ENCODE data around the gene BPIFA2. TPM values are rescaled to one million over a fixed set of nuclear protein-coding genes. Genes with fewer than 3 reads are reported as not detected.

Gene BPIFA2
- polyA plus RNA-seq, 3 donors: not detected

- intact Hi-C loops (cut with micrococcal nuclease): no loop called here
Measured at GRCh38 chr20:33137195-33137594, 30.8 kb upstream of the BPIFA2 start.

GRCh38 chr20:33139467-33139866 is 28.5 kb upstream of the BPIFA2 start:
- H3K27ac ChIP-seq (ENCODE audit: low read depth in 1 of 2, low read length in 2 of 2): no peak overlapping the region
- no peak overlapping the region for H2AFZ ChIP-seq (ENCODE audit: insufficient read depth, low read depth, low read length, poor library complexity, severe bottlenecking)
- no peak overlapping the region for H3K4me3 ChIP-seq (replicated peaks in 1 of 3; ENCODE audit: low read depth in 2 of 3, low read length in 3 of 3)
- peaks cover 0 to 6% (median 4%) of the 10 kb centered on the region in 3 donors for H3K27me3 Mint-ChIP-seq (ENCODE audit: low read depth in 3 of 3)
- intact Hi-C loops (cut with micrococcal nuclease): no loop called here
- no peak overlapping the region for H3K9ac ChIP-seq (ENCODE audit: insufficient read depth, low read length, poor library complexity, severe bottlenecking)
- H3K4me1 ChIP-seq (ENCODE audit: control insufficient read depth in 1 of 2, insufficient read depth in 2 of 2, low read length in 2 of 2): no peaks in the 10 kb centered on the region
- H3K27ac Mint-ChIP-seq: no peak overlapping the region
- no peaks in the 10 kb centered on the region for H3K36me3 Mint-ChIP-seq
- H3K36me3 ChIP-seq (replicated peaks in 1 of 2; ENCODE audit: control insufficient read depth in 1 of 2, insufficient read depth in 2 of 2, low read length in 2 of 2): no peaks in the 10 kb centered on the region
- no peak overlapping the region for H3K4me2 ChIP-seq (replicated peaks; ENCODE audit: extremely low read depth, low read length, poor library complexity, severe bottlenecking)
- no peaks in the 10 kb centered on the region for H3K4me1 Mint-ChIP-seq
- DNase-seq: no peak
- H3K79me2 ChIP-seq (ENCODE audit: insufficient read depth, low read length): no peaks in the 10 kb centered on the region
- H4K20me1 ChIP-seq (ENCODE audit: insufficient read depth, low read length): no peaks in the 10 kb centered on the region
- no peak for TF ChIP-seq CTCF (IDR thresholded peaks at IDR 0.05)
- H3K4me3 Mint-ChIP-seq: no peak overlapping the region
- no peaks in the 10 kb centered on the region for H3K27me3 ChIP-seq (ENCODE audit: control insufficient read depth in 2 of 2, insufficient read depth in 2 of 2, low read length in 2 of 2)
- peaks cover 0 to 5% (median 2%) of the 10 kb centered on the region in 7 donors for H3K9me3 Mint-ChIP-seq
- H3K9me3 ChIP-seq (replicated peaks in 1 of 2; ENCODE audit: control insufficient read depth in 1 of 2, insufficient read depth in 1 of 2, low read length in 2 of 2): peaks cover 0 to 5% of the 10 kb centered on the region in 2 donors

More at GRCh38 chr20:33137195-33137594, 30.8 kb upstream of the BPIFA2 start:
- H3K4me1 ChIP-seq (ENCODE audit: control insufficient read depth in 1 of 2, insufficient read depth in 2 of 2, low read length in 2 of 2): no peaks in the 10 kb centered on the region
- Mint-ChIP-seq H3K4me3 (no peak overlapping the region), H3K27me3 (ENCODE audit: low read depth in 3 of 3) (peaks cover 2 to 4% (median 4%) of the 10 kb centered on the region in 3 donors), H3K27ac (no peak overlapping the region), H3K4me1 (no peaks in the 10 kb centered on the region), H3K9me3 (peaks cover 0 to 5% (median 2%) of the 10 kb centered on the region in 7 donors), H3K36me3 (no peaks in the 10 kb centered on the region)
- no peaks in the 10 kb centered on the region for H3K27me3 ChIP-seq (ENCODE audit: control insufficient read depth in 2 of 2, insufficient read depth in 2 of 2, low read length in 2 of 2)
- no peaks in the 10 kb centered on the region for H4K20me1 ChIP-seq (ENCODE audit: insufficient read depth, low read length)
- H3K36me3 ChIP-seq (replicated peaks in 1 of 2; ENCODE audit: control insufficient read depth in 1 of 2, insufficient read depth in 2 of 2, low read length in 2 of 2): no peaks in the 10 kb centered on the region
- H3K4me3 ChIP-seq (replicated peaks in 1 of 3; ENCODE audit: low read depth in 2 of 3, low read length in 3 of 3): no peak overlapping the region
- TF ChIP-seq CTCF (IDR thresholded peaks at IDR 0.05): no peak
- no peak overlapping the region for H3K4me2 ChIP-seq (replicated peaks; ENCODE audit: extremely low read depth, low read length, poor library complexity, severe bottlenecking)
- peaks cover 0 to 5% of the 10 kb centered on the region in 2 donors for H3K9me3 ChIP-seq (replicated peaks in 1 of 2; ENCODE audit: control insufficient read depth in 1 of 2, insufficient read depth in 1 of 2, low read length in 2 of 2)
- no peak overlapping the region for H3K27ac ChIP-seq (ENCODE audit: low read depth in 1 of 2, low read length in 2 of 2)
- no peak overlapping the region for H2AFZ ChIP-seq (ENCODE audit: insufficient read depth, low read depth, low read length, poor library complexity, severe bottlenecking)
- DNase-seq: no peak
- WGBS (ENCODE audit: insufficient coverage): no CpG with 5 or more reads among the region's 3 CpGs
- H3K79me2 ChIP-seq (ENCODE audit: insufficient read depth, low read length): no peaks in the 10 kb centered on the region
- H3K9ac ChIP-seq (ENCODE audit: insufficient read depth, low read length, poor library complexity, severe bottlenecking): no peak overlapping the region

Data from CD14-positive monocyte (primary cell).